Measurements from ENCODE around the gene ABCA13. TPM values are rescaled to one million over a fixed set of nuclear protein-coding genes. Genes with fewer than 3 reads are reported as not detected.

ABCA13 gene
- total and polyA plus RNA-seq, 2 donors from 2014 or later = 0.62 to 6.0 TPM

DNA sequence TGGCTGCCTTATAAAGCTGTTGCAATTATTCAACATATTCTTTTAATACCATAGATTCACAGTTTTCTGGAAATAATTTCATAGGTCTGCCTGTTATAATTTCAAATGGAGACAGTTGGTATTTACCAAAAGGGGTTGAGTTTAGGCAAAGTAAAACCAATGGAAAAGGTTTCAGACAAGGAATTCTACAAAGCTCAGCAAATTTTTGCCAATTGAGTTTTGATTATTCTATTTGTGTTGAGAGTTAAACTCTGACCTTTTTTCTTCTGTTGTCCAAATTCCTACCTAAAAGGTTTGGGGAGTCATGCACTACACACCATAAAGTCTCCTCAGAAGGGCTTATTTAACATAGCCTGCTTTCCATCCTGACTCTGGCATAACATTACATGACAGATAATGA is 38.5 kb upstream of the ABCA13 start:
- DNase-seq = no peak
- TF ChIP-seq, protein P1, sequence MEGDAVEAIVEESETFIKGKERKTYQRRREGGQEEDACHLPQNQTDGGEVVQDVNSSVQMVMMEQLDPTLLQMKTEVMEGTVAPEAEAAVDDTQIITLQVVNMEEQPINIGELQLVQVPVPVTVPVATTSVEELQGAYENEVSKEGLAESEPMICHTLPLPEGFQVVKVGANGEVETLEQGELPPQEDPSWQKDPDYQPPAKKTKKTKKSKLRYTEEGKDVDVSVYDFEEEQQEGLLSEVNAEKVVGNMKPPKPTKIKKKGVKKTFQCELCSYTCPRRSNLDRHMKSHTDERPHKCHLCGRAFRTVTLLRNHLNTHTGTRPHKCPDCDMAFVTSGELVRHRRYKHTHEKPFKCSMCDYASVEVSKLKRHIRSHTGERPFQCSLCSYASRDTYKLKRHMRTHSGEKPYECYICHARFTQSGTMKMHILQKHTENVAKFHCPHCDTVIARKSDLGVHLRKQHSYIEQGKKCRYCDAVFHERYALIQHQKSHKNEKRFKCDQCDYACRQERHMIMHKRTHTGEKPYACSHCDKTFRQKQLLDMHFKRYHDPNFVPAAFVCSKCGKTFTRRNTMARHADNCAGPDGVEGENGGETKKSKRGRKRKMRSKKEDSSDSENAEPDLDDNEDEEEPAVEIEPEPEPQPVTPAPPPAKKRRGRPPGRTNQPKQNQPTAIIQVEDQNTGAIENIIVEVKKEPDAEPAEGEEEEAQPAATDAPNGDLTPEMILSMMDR (IDR thresholded peaks at IDR 0.05; ENCODE audit: borderline replicate concordance, extremely low read depth, insufficient read depth) = no peak
- Histone ChIP-seq H3K4me1 (ENCODE audit: control insufficient read depth in 2 of 3, insufficient read depth in 2 of 3, low read depth in 1 of 3, low read length in 3 of 3) (no peaks in the 10 kb centered on the region), H3K9me3 (ENCODE audit: control insufficient read depth in 2 of 3, insufficient read depth in 1 of 3, low read length in 3 of 3) (no peaks in the 10 kb centered on the region), H3K27ac (ENCODE audit: low read depth in 2 of 2, low read length in 2 of 2) (no peak overlapping the region), H3K4me3 (ENCODE audit: low read length in 3 of 3) (no peak overlapping the region), H3K36me3 (ENCODE audit: control insufficient read depth in 2 of 3, insufficient read depth in 3 of 3, low read length in 3 of 3) (no peaks in the 10 kb centered on the region), H3K27me3 (ENCODE audit: control insufficient read depth, insufficient read depth, low read length) (no peaks in the 10 kb centered on the region), H3K9ac (ENCODE audit: low read length in 3 of 3) (no peak overlapping the region)
- FAIRE-seq = no peak
- intact Hi-C loops (cut with DNase I) = no loop called here

DNA sequence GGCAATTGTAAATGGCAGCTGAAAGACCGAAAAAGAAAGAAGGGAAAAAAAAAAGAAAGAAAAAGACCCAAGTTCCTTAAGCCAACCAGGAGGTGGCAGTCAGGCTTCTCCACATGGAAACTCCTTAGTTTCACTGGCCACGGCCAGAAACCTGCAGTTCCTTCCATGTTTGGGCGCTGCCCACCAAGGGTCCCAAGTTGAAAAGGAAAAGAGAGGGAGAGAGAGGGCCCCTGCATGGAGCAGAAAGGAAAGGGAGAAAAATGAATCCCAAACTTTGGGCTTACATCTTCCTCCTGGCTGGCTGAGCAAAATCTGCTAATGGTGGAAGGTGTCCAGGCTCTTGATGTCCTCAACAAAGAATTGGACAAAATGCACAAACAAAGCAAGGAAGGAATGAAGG is 31.8 kb upstream of the ABCA13 start:
- Histone ChIP-seq H3K4me1 (ENCODE audit: control insufficient read depth in 2 of 3, insufficient read depth in 2 of 3, low read depth in 1 of 3, low read length in 3 of 3) (peaks cover 0 to 5% (median 4%) of the 10 kb centered on the region in 3 donors), H3K27me3 (ENCODE audit: control insufficient read depth, insufficient read depth, low read length) (no peaks in the 10 kb centered on the region), H3K27ac (ENCODE audit: low read depth in 2 of 2, low read length in 2 of 2) (no peak overlapping the region), H3K9ac (ENCODE audit: low read length in 3 of 3) (no peak overlapping the region), H3K4me3 (ENCODE audit: low read length in 3 of 3) (no peak overlapping the region), H3K36me3 (ENCODE audit: control insufficient read depth in 2 of 3, insufficient read depth in 3 of 3, low read length in 3 of 3) (no peaks in the 10 kb centered on the region), H3K9me3 (ENCODE audit: control insufficient read depth in 2 of 3, insufficient read depth in 1 of 3, low read length in 3 of 3) (peaks cover 0 to 11% (median 0%) of the 10 kb centered on the region in 3 donors)
- DNase-seq (no peak), FAIRE-seq (no peak)
- intact Hi-C loops (cut with DNase I) = no loop called here
- TF ChIP-seq, protein P1 (IDR thresholded peaks at IDR 0.05; ENCODE audit: borderline replicate concordance, extremely low read depth, insufficient read depth) = no peak

DNA sequence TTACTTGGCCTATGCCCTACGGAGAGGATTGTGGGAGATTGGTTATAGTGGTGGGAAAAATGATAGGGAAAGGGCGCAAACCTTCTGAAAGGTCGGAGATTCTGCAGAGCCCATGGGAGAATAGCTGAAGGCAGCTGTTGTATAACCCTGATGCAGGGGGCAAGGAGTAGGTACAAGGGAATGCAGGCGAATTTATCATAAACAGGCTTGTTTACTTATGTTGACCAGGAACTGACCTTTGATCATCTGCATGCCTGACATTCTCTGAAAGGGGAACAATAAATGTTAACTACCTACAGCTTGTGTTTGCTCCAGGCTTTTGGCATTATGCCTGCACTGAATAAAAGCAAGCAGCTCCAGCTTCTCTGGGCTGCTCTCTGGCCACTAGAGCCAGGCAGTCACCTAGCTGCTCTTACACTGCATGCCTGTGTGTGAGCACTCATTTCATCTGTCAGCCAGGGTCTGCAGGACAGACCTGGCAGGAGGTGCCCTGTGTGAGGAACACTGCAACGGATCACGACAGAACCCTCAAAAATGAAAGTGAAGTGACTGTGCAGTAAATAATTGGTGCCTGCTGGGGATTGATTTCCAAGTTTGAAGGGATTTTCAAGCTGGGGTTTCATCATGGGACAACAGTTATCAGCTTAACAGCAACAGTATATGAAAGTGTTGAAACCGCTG is 31.1 kb upstream of the ABCA13 start:
- TF ChIP-seq, protein P1 (IDR thresholded peaks at IDR 0.05; ENCODE audit: borderline replicate concordance, extremely low read depth, insufficient read depth) = no peak
- Histone ChIP-seq H3K9ac (ENCODE audit: low read length in 3 of 3) (no peak overlapping the region), H3K27ac (ENCODE audit: low read depth in 2 of 2, low read length in 2 of 2) (no peak overlapping the region), H3K4me1 (ENCODE audit: control insufficient read depth in 2 of 3, insufficient read depth in 2 of 3, low read depth in 1 of 3, low read length in 3 of 3) (peaks cover 0 to 5% (median 4%) of the 10 kb centered on the region in 3 donors), H3K27me3 (ENCODE audit: control insufficient read depth, insufficient read depth, low read length) (no peaks in the 10 kb centered on the region), H3K9me3 (ENCODE audit: control insufficient read depth in 2 of 3, insufficient read depth in 1 of 3, low read length in 3 of 3) (peaks cover 0 to 11% (median 0%) of the 10 kb centered on the region in 3 donors), H3K36me3 (ENCODE audit: control insufficient read depth in 2 of 3, insufficient read depth in 3 of 3, low read length in 3 of 3) (no peaks in the 10 kb centered on the region), H3K4me3 (ENCODE audit: low read length in 3 of 3) (peak overlapping the region in 1 of 3 donors; percentile 40)
- intact Hi-C loops (cut with DNase I) = no loop called here
- DNase-seq (peak in 1 of 5 donors; percentile 49), FAIRE-seq (no peak)
